ENCODE results near the gene ABHD8. TPM values are rescaled to one million over a fixed set of nuclear protein-coding genes. Genes with fewer than 3 reads are reported as not detected.

Gene ABHD8
- polyA plus RNA-seq, 3 donors = 11.3 to 14.9 (median 12.5) TPM

- intact Hi-C loops (cut with micrococcal nuclease) = loop anchor here in 1 of 2 donors (5.0 kb wide), 1 partner anchor 36 kb away; the partner anchor contains the start of gene ABHD8
- H3K4me1 ChIP-seq (ENCODE audit: control insufficient read depth in 1 of 2, insufficient read depth in 2 of 2, low read length in 2 of 2) = peaks cover 42 to 59% of the 10 kb centered on the region in 2 donors
- 6% methylated on average over 50 of the region's 50 CpGs for WGBS (ENCODE audit: insufficient coverage)
- no peaks in the 10 kb centered on the region for H4K20me1 ChIP-seq (ENCODE audit: insufficient read depth, low read length)
- peak in 1 of 3 donors; percentile 10 for DNase-seq
- H3K9me3 ChIP-seq (replicated peaks in 1 of 2; ENCODE audit: control insufficient read depth in 1 of 2, insufficient read depth in 1 of 2, low read length in 2 of 2) = no peaks in the 10 kb centered on the region
- peaks cover 4 to 6% of the 10 kb centered on the region in 2 donors for H3K36me3 ChIP-seq (replicated peaks in 1 of 2; ENCODE audit: control insufficient read depth in 1 of 2, insufficient read depth in 2 of 2, low read length in 2 of 2)
- peaks cover 34% of the 10 kb centered on the region for H3K4me1 Mint-ChIP-seq
- peak overlapping the region; percentile 93 for H2AFZ ChIP-seq (ENCODE audit: insufficient read depth, low read depth, low read length, poor library complexity, severe bottlenecking)
- peaks cover 11 to 17% of the 10 kb centered on the region in 2 donors for H3K36me3 Mint-ChIP-seq
- H3K9me3 Mint-ChIP-seq = peaks cover 0 to 1% (median under 1%) of the 10 kb centered on the region in 7 donors
- peaks cover 16% of the 10 kb centered on the region for H3K79me2 ChIP-seq (ENCODE audit: insufficient read depth, low read length)
- no peak for TF ChIP-seq CTCF (IDR thresholded peaks at IDR 0.05)
- peak overlapping the region; percentile 91 for H3K4me2 ChIP-seq (replicated peaks; ENCODE audit: extremely low read depth, low read length, poor library complexity, severe bottlenecking)
- no peaks in the 10 kb centered on the region for H3K27me3 ChIP-seq (ENCODE audit: control insufficient read depth in 2 of 2, insufficient read depth in 2 of 2, low read length in 2 of 2)
- H3K9ac ChIP-seq (ENCODE audit: insufficient read depth, low read length, poor library complexity, severe bottlenecking) = peak overlapping the region; percentile 65
- H3K4me3 Mint-ChIP-seq = peak overlapping the region; percentile 95 to 99
- peaks cover 0 to 1% (median 0%) of the 10 kb centered on the region in 3 donors for H3K27me3 Mint-ChIP-seq (ENCODE audit: low read depth in 3 of 3)
- peak overlapping the region in 6 of 7 donors; percentile 37 to 95 (median 74) for H3K27ac Mint-ChIP-seq
- peak overlapping the region in 1 of 2 donors; percentile 17 for H3K27ac ChIP-seq (ENCODE audit: low read depth in 1 of 2, low read length in 2 of 2)
- peak overlapping the region; percentile 69 to 94 (median 90) for H3K4me3 ChIP-seq (replicated peaks in 1 of 3; ENCODE audit: low read depth in 2 of 3, low read length in 3 of 3)
Measured at GRCh38 chr19:17337675-17338432, 34.6 kb upstream of the ABHD8 start.

GRCh38 chr19:17336872-17337674 is 33.8 kb upstream of the ABHD8 start, which contains the start of gene GTPBP3:
TSS of gene GTPBP3 (plus strand) at chr19:17337553. CDS start at chr19:17337612, 59 bp downstream.
- DNase-seq = peak; percentile 91 to 96 (median 96)

More at GRCh38 chr19:17336872-17337674, 33.8 kb upstream of the ABHD8 start, which contains the start of gene GTPBP3:
- Histone ChIP-seq H3K36me3 (replicated peaks in 1 of 2; ENCODE audit: control insufficient read depth in 1 of 2, insufficient read depth in 2 of 2, low read length in 2 of 2) (peaks cover 4 to 6% of the 10 kb centered on the region in 2 donors), H3K79me2 (ENCODE audit: insufficient read depth, low read length) (peaks cover 16% of the 10 kb centered on the region), H3K27me3 (ENCODE audit: control insufficient read depth in 2 of 2, insufficient read depth in 2 of 2, low read length in 2 of 2) (no peaks in the 10 kb centered on the region), H4K20me1 (ENCODE audit: insufficient read depth, low read length) (peaks cover 5% of the 10 kb centered on the region), H3K9ac (ENCODE audit: insufficient read depth, low read length, poor library complexity, severe bottlenecking) (peak within 1 kb of the TSS; percentile 65), H3K4me3 (replicated peaks in 1 of 3; ENCODE audit: low read depth in 2 of 3, low read length in 3 of 3) (peak within 1 kb of the TSS; percentile 69 to 94 (median 90)), H3K4me1 (ENCODE audit: control insufficient read depth in 1 of 2, insufficient read depth in 2 of 2, low read length in 2 of 2) (peaks cover 42 to 61% of the 10 kb centered on the region in 2 donors), H2AFZ (ENCODE audit: insufficient read depth, low read depth, low read length, poor library complexity, severe bottlenecking) (peak within 1 kb of the TSS; percentile 93), H3K9me3 (replicated peaks in 1 of 2; ENCODE audit: control insufficient read depth in 1 of 2, insufficient read depth in 1 of 2, low read length in 2 of 2) (no peaks in the 10 kb centered on the region), H3K4me2 (replicated peaks; ENCODE audit: extremely low read depth, low read length, poor library complexity, severe bottlenecking) (peak within 1 kb of the TSS; percentile 91), H3K27ac (ENCODE audit: low read depth in 1 of 2, low read length in 2 of 2) (peak within 1 kb of the TSS; percentile 82 to 90)
- peak within 1 kb of the TSS; percentile 95 to 99 for H3K4me3 Mint-ChIP-seq
- H3K4me1 Mint-ChIP-seq = peaks cover 34% of the 10 kb centered on the region
- intact Hi-C loops (cut with micrococcal nuclease) = loop anchor here in 1 of 2 donors (5.0 kb wide), 1 partner anchor 35 kb away; the partner anchor contains the start of gene ABHD8
- peak within 1 kb of the TSS; percentile 89 to 97 (median 92) for H3K27ac Mint-ChIP-seq
- under 1% methylated on average over 40 of the region's 41 CpGs for WGBS (ENCODE audit: insufficient coverage)
- H3K27me3 Mint-ChIP-seq (ENCODE audit: low read depth in 3 of 3) = peaks cover 0 to 1% (median 0%) of the 10 kb centered on the region in 3 donors
- TF ChIP-seq CTCF (IDR thresholded peaks at IDR 0.05) = no peak
- peaks cover 0 to 7% (median 4%) of the 10 kb centered on the region in 7 donors for H3K9me3 Mint-ChIP-seq
- peaks cover 13 to 20% of the 10 kb centered on the region in 2 donors for H3K36me3 Mint-ChIP-seq
